HG03354 (cell line): ENCODE results near the gene RXRB.

Experiments used
- ATAC-seq: cut with Tn5 transposase; IDR thresholded peaks from one replicate; pipeline ENCODE4 v1.9.1; 2021; ENCODE audit warnings: mild to moderate bottlenecking; ENCODE audit not compliant: unreplicated experiment, poor library complexity, severe bottlenecking

Gene RXRB

DNA sequence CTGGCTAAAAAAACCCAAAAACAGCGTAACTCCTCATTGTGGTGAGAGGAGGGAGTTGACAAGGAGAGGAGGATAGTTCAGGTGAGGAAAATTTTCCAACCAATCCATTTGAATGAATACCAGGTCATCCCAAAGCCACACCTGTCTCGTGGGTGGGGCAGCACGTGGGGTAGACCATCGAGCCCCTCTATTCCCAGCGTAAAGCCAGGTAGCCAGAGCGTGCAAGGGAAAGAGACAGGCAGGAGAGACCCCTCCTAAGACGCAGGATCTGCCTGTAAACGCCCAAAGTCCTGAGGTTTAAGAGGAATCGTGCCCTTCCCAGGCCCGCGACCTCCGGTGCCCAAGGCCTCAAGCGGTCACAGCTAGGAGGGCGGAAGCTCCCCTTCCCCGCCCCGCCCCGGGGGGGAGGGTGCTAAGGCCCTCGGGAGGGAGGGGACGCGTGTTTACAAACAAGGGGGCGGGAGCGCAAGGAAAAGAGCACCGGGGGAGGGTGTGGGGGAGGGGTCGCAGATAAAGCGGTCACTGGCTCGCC is 712 bp downstream of the RXRB start:
- peak; percentile 26 for ATAC-seq

DNA sequence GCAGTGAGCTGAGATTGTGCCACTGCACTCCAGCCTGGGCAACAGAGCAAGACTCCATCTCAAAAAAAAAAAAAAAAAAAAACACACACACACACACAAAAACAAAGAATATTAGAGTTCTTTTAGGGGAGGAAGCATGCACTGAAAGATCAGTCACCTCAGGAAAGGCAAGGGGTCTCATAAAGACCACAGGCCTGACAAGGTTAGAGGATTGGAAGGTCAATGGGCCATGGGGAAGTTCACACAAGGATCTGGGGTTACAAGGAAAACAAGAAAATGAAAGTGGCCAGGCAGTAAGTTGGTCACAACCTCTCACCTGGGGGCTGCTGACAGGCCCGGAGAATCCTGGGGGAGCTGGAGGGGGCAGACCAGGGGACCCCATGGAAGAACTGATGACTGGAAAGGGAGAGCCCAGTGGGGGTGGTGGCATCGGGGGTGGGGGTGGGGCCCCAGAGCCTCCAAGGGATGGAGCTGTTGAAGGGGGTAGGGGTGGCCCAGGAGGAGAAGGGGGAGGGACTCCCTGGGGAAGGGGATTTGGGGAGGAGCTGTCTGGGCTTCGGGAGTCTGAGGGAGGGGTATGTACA is 1.5 kb downstream of the RXRB start:
- no peak for ATAC-seq

- ATAC-seq = no peak
Measured at GRCh38 chr6:33198159-33198852, 2.2 kb downstream of the RXRB start.

GRCh38 chr6:33197431-33198048 is 2.9 kb downstream of the RXRB start:
- ATAC-seq = no peak

GRCh38 chr6:33195304-33196165 is 4.9 kb downstream of the RXRB start:
- no peak for ATAC-seq

- no peak for ATAC-seq
Measured at GRCh38 chr6:33194431-33194979, 6.0 kb downstream of the RXRB start.

DNA sequence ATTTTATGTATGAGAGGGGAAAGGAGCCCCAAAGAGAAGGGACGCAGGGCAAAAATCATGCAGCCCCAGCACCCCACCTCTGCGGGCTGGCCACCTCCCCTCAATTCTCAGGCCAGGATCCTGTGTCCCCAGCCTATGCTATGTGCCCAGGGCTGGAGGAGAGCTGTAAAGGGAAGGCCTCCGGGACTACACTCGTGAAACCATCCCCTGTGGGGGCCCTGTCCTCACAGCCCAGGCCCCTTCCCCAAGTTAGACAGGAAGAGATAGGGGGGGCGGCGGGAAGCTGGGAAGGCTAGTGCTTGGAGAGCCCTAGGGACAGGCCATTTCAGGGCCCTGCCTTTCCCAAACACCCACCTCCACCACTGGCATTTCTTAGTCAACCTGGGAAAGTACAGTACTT is 6.8 kb downstream of the RXRB start:
- no peak for ATAC-seq

DNA sequence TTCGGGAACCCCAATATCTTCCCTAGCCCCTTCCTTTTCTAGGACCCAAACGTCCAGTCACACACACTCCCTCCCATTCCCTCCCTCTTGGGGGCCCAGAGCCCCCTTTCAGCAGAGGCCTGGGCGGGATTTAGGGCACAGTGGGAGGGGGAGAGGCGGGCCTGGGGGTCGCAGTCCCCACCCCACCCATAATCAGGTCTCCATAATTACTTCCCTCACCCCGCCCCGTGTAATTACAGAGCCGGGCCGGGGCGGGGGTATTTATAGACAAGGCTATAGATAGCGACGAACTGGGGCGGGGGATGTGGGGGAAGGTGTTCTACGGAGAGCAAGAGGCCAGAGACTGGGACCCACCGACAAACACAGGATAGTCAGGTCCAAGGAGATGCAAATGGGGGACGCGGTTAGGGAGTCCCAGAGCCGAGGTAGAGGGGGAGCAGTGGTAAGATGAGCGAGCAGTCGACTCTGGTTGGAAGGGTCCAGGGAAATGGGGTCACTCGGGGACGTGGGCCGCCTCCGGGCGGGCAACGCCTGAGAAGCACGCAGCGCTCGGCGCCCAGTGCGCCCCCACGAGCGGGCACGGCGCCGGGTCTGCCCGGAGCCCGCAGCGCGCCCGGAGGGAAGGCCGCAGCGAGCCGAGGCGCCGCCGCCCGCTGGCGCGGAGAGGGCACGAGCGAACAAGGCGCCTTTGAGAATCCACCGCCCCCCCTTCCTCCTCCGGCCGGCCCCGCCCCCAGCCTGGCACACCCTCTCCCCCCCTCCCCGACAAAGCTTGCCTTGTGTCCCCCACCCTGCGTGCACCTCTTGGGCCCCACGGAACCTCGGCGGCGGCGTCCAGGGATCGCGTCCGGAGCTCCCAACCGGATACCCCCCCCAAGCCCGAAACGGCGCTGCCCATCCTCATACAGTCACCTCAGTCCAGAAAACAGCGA is 7.5 kb downstream of the RXRB start:
- no peak for ATAC-seq

GRCh38 chr6:33192105-33192646 is 8.3 kb downstream of the RXRB start, which contains the start of gene COL11A2:
Gene COL11A2 (minus strand): TSS chr6:33192467. CDS start chr6:33192240, 227 bp downstream.
- ATAC-seq = no peak

DNA sequence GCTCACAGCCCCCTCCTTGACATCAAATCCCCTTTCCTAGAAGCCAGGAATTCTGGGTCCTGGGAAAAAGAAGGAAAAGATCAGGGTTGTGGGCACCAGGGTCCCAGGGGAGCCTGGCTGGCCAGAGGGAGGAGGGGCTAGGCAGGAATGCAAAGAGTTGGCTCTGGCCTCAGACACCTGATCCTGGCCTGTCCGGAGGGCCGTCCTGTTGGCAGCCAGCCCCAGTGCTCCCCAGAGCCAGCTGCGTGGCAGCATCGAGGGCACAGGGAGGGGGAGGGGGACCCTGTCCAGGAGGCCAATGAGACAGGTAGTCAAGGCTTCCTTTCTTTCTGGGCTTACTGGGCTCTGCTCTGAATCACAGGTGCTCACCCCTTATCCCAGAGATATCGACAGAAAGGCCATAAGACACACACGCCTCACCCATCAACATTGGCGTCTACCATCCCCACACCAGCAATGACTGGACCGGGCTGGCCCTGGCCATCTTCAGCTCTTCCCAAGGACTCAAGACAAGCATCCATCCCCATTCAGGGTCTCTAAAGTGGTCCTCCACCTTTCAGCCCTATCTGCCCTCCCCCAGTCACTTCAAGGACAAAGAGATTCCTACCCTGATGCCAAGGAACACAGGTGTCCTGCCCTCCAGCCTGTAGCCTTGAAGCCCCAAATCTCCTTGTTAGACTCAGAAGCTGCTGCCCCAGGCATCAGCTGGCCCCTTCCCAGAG is 8.9 kb downstream of the RXRB start:
- ATAC-seq = no peak

DNA sequence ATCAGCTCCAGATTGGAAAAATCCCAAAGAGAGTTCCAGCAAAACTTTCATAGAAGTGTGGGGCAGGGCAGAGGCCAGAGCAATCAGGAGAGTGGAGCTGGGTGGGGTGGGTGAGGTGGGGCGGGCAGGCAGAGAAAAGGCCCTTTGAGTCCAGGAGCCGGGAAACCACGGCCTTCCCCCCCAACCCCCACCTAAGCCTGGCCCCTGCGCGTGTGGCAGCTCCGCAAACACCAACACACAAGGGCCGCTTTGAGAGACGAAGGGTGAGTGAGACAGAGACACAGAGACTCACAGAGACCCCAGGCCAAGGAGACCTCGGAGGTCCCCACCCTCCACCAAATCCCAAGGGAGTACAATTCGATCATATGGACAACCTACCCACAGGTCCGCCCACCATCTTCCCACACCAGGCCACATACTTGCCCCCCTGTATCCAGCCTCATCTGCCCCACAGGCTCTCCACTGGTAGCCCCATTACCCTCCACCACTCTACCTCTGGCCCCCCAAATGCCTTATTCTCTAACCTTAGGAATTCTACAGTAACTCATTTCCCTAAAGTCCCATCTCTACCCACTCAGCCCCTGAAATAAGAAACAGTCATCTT is 9.9 kb downstream of the RXRB start:
- no peak for ATAC-seq

DNA sequence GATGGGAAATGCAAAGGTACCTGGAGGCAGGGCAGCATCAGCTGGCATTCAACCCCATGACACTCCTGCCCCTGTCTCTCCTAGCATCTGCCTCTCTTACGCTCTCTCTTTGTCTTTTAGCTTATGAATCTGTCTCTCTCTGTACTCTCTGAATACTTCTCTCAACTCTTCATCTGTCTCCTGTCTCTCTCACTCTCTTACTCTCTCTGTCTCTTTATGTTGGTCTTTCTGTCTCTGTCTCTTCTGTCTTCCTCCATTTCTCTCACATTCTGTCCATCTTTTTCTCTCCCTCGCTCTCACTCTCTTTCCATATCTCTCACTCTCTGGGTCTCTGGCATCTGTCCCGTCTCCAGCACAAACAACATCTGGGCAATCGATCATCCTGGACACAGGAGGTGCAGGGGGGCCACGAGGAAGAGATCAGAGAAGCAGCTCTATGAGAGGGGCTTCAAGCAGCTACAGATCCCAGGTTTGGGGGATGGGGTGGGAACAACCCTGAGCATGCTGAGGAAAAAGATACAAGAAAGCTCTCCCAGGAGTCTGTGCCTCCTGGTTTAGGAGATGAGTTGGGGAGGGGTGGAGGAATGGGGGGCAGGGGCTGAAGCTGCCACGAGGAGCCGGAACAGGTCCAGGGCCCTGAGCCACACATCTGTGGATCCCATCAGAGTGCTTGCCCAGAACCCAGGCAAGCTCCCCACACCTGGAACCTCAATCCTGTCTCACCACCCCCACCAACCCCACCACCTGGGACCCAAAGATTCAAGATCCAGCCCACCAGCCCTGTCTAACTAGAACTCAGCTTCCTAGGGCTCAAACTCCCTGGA is 10.6 kb downstream of the RXRB start:
- ATAC-seq = no peak

DNA sequence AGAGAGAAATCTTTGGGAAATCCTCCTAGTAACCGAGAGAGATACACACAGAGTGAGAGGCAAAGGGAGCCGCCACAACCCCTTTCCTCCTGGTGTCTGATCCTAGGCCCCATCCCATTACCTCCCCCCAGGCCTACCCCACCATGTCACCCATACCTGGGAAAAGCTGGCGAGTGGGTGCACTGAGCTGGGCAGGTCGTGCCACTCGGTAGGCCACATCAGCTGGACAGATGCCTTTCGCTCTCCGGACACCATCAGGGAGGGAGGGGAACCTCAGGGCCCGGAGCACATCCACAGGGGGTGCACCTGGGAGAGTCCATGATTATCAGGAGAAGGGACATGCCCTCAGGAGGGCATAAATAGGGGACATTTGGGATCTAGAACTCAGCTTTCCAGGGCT is 11.3 kb downstream of the RXRB start:
- no peak for ATAC-seq

DNA sequence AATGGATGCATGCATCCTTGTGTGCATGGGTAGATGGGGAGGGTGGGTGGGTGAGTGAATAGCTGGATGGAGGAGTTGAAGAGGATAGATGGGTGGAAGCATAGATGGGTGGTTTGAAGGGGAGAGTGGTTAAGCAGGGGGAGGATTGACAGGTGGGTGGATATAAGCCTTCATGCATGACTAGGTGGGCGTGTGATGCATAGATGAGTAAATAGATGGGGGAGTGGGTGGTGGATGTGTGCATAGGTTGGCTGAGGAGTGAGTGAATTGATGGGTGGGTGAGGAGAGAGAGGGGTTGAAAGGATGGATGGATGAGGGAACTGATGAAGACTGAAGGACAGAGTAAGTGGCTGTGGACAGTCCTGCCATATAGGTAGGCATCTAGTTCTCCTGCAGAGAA is 12.7 kb downstream of the RXRB start:
- no peak for ATAC-seq

GRCh38 chr6:33185654-33186187 is 14.7 kb downstream of the RXRB start:
- no peak for ATAC-seq

- ATAC-seq = no peak
Measured at GRCh38 chr6:33185190-33185589, 15.3 kb downstream of the RXRB start.
